GM23338 (cell line): Measurements from ENCODE around the gene GLE1.

Source experiments
- CREB1 ChIP-seq: fragments of 250-450 bp; sonication (Bioruptor Pico); IDR thresholded peaks from 2 replicates; pipeline ENCODE4 v1.5.0; 2020; ENCODE audit warnings: low read depth, mild to moderate bottlenecking, moderate library complexity
- EZH2 ChIP-seq: fragments of 200-600 bp; sonication (generic); IDR thresholded peaks from one replicate; pipeline ENCODE4 v1.8.0; 2017; ENCODE audit warnings: antibody characterized with exemption, mild to moderate bottlenecking, low read depth; ENCODE audit not compliant: unreplicated experiment
- EZH2phosphoT487 ChIP-seq: fragments of 200-600 bp; sonication (generic); IDR thresholded peaks from one replicate; pipeline ENCODE4 v1.8.1; 2018; ENCODE audit warnings: antibody characterized with exemption; ENCODE audit not compliant: unreplicated experiment
- JUNB ChIP-seq: IDR thresholded peaks from one replicate; pipeline ENCODE4 v1.6.1; 2016; ENCODE audit warnings: antibody characterized with exemption; ENCODE audit not compliant: unreplicated experiment
- NANOG ChIP-seq: IDR thresholded peaks from 2 replicates; pipeline ENCODE4 v1.6.1; 2016; ENCODE audit warnings: antibody characterized with exemption, borderline replicate concordance
- POLR2AphosphoS5 ChIP-seq: IDR thresholded peaks from 2 replicates; pipeline ENCODE4 v1.6.1; 2016; ENCODE audit warnings: antibody characterized with exemption, low read depth
- REST ChIP-seq: IDR thresholded peaks from one replicate; pipeline ENCODE4 v1.6.1; 2018; ENCODE audit warnings: antibody characterized with exemption; ENCODE audit not compliant: unreplicated experiment
- STAT1 ChIP-seq: IDR thresholded peaks from one replicate; pipeline ENCODE4 v1.6.1; 2016; ENCODE audit warnings: antibody characterized with exemption; ENCODE audit not compliant: unreplicated experiment
- ZNF114 ChIP-seq: fragments of 250-450 bp; sonication (Bioruptor Pico); IDR thresholded peaks from 2 replicates; pipeline ENCODE4 v1.5.0; 2020; ENCODE audit warnings: mild to moderate bottlenecking, moderate library complexity
- ZNF331 ChIP-seq: fragments of 250-450 bp; sonication (Bioruptor Pico); IDR thresholded peaks from 2 replicates; pipeline ENCODE4 v1.5.0; 2020; ENCODE audit warnings: low read depth, mild to moderate bottlenecking, moderate library complexity
- TF ChIP-seq, protein P1 (sequence below), 2 experiments: fragments of 200-600 bp in 1 of 2; sonication (generic) in 1 of 2; conservative IDR thresholded peaks; 2 replicates each; pipeline versions ENCODE4 v1.5.1 to v1.6.1; 2016 to 2017; ENCODE audit warnings: antibody characterized with exemption in 2 of 2, low read depth in 2 of 2, mild to moderate bottlenecking in 2 of 2, moderate library complexity in 1 of 2
- TF ChIP-seq, protein P2 (sequence below): IDR thresholded peaks from 2 replicates; pipeline ENCODE4 v1.6.1; 2016; ENCODE audit warnings: antibody characterized with exemption

- TF ChIP-seq CREB1 (no peak), EZH2phosphoT487 (no peak), POLR2AphosphoS5 (no peak), EZH2 (no peak), NANOG (no peak), REST (no peak), JUNB (no peak), ZNF331 (CRISPR knock-in tag) (no peak), ZNF114 (no peak), STAT1 (no peak)
- TF ChIP-seq, protein P1, sequence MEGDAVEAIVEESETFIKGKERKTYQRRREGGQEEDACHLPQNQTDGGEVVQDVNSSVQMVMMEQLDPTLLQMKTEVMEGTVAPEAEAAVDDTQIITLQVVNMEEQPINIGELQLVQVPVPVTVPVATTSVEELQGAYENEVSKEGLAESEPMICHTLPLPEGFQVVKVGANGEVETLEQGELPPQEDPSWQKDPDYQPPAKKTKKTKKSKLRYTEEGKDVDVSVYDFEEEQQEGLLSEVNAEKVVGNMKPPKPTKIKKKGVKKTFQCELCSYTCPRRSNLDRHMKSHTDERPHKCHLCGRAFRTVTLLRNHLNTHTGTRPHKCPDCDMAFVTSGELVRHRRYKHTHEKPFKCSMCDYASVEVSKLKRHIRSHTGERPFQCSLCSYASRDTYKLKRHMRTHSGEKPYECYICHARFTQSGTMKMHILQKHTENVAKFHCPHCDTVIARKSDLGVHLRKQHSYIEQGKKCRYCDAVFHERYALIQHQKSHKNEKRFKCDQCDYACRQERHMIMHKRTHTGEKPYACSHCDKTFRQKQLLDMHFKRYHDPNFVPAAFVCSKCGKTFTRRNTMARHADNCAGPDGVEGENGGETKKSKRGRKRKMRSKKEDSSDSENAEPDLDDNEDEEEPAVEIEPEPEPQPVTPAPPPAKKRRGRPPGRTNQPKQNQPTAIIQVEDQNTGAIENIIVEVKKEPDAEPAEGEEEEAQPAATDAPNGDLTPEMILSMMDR (conservative IDR thresholded peaks at IDR 0.05; ENCODE audit: low read depth in 2 of 2), result no peak
- TF ChIP-seq, protein P2, sequence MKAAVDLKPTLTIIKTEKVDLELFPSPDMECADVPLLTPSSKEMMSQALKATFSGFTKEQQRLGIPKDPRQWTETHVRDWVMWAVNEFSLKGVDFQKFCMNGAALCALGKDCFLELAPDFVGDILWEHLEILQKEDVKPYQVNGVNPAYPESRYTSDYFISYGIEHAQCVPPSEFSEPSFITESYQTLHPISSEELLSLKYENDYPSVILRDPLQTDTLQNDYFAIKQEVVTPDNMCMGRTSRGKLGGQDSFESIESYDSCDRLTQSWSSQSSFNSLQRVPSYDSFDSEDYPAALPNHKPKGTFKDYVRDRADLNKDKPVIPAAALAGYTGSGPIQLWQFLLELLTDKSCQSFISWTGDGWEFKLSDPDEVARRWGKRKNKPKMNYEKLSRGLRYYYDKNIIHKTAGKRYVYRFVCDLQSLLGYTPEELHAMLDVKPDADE, result no peak
These were observed 82.9 kb downstream of the GLE1 start for GRCh38 chr9:128587453-128587852.
